Suprapubic skin (tissue), 3 donors: ENCODE measurements around the gene DDX53.

ENCODE experiments used
- POLR2AphosphoS5 ChIP-seq, 3 donors: sonication (generic); formaldehyde crosslinking; IDR thresholded peaks; one replicate each; pipeline ENCODE4 v1.6.1; 2017; ENCODE audit warnings: antibody characterized with exemption in 3 of 3
- TF ChIP-seq, protein P1 (sequence below), 2 donors: fragments of 200-600 bp in 1 of 2; fragments of 450-650 bp in 1 of 2; sonication (generic) in 1 of 2; IDR thresholded peaks; one replicate each; pipeline ENCODE4 v1.5.1; 2016 to 2019; ENCODE audit warnings: antibody characterized with exemption in 2 of 2, mild to moderate bottlenecking in 1 of 2, moderate library complexity in 1 of 2

DNA sequence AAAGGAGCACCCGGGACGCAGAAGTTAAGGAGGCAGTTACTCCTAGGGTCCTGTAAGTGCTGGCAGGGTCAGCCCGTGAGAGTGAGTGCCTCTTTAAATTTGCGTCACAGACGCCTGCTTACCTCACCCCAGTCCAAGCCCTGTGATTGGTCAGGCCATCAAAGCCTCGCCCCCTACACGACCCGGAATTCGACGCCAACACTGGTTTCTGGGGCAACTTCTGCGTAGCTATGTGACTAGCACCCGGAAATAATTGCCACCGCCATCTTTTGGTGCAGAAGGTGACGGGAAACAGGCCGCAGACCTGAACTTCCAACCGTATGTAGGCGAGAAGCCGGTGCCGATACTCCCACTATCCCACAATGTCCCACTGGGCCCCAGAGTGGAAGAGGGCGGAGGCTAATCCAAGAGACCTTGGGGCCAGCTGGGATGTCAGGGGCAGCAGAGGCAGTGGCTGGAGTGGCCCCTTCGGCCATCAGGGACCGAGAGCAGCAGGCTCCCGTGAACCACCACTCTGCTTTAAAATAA lies at the start of gene DDX53:
- TF ChIP-seq, protein P1, sequence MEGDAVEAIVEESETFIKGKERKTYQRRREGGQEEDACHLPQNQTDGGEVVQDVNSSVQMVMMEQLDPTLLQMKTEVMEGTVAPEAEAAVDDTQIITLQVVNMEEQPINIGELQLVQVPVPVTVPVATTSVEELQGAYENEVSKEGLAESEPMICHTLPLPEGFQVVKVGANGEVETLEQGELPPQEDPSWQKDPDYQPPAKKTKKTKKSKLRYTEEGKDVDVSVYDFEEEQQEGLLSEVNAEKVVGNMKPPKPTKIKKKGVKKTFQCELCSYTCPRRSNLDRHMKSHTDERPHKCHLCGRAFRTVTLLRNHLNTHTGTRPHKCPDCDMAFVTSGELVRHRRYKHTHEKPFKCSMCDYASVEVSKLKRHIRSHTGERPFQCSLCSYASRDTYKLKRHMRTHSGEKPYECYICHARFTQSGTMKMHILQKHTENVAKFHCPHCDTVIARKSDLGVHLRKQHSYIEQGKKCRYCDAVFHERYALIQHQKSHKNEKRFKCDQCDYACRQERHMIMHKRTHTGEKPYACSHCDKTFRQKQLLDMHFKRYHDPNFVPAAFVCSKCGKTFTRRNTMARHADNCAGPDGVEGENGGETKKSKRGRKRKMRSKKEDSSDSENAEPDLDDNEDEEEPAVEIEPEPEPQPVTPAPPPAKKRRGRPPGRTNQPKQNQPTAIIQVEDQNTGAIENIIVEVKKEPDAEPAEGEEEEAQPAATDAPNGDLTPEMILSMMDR (IDR thresholded peaks at IDR 0.05) = no peak
- TF ChIP-seq POLR2AphosphoS5 (IDR thresholded peaks at IDR 0.05) = no peak
